Fibroblast of lung (primary cell): ENCODE data around the gene MAPKBP1.

Experiments used
- EZH2 ChIP-seq: IDR thresholded peaks from 2 replicates; pipeline ENCODE4 v1.5.1; 2012; ENCODE audit warnings: low read length, control low read depth, mild to moderate bottlenecking; ENCODE audit errors: missing control alignments
- TF ChIP-seq, protein P1 (sequence below), 2 donors: IDR thresholded peaks in 1 of 2; conservative IDR thresholded peaks in 1 of 2; 1 replicate in 1 of 2; 2 replicates in 1 of 2; pipeline ENCODE4 v1.5.1; 2011 to 2012; ENCODE audit warnings: low read length in 2 of 2, control low read depth in 1 of 2, inconsistent platforms in 1 of 2, low read depth in 1 of 2, mild to moderate bottlenecking in 1 of 2

DNA sequence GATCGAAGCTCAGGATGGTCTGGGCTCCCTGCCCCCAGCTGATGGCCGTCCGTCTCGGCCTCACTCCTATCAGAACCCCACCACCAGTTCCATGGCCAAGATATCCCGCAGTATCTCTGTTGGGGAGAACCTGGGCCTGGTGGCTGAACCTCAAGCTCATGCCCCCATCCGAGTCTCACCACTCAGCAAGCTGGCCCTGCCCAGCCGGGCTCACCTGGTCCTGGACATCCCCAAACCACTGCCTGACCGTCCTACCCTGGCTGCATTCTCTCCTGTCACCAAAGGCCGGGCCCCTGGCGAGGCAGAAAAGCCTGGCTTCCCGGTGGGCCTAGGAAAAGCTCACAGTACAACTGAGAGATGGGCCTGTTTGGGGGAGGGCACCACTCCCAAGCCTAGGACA is 49.2 kb downstream of the MAPKBP1 start:
- TF ChIP-seq, protein P1, sequence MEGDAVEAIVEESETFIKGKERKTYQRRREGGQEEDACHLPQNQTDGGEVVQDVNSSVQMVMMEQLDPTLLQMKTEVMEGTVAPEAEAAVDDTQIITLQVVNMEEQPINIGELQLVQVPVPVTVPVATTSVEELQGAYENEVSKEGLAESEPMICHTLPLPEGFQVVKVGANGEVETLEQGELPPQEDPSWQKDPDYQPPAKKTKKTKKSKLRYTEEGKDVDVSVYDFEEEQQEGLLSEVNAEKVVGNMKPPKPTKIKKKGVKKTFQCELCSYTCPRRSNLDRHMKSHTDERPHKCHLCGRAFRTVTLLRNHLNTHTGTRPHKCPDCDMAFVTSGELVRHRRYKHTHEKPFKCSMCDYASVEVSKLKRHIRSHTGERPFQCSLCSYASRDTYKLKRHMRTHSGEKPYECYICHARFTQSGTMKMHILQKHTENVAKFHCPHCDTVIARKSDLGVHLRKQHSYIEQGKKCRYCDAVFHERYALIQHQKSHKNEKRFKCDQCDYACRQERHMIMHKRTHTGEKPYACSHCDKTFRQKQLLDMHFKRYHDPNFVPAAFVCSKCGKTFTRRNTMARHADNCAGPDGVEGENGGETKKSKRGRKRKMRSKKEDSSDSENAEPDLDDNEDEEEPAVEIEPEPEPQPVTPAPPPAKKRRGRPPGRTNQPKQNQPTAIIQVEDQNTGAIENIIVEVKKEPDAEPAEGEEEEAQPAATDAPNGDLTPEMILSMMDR (conservative IDR thresholded peaks at IDR 0.05 in 1 of 2, IDR thresholded peaks at IDR 0.05 in 1 of 2; ENCODE audit: low read depth in 1 of 2, low read length in 2 of 2), result no peak
- no peak for TF ChIP-seq EZH2
